ENCODE measurements around the gene TFRC.
"Not testable (repeated sequence)": the region's sequence is repeated elsewhere in the genome, so short reads cannot be mapped to it uniquely, and the experiment has no call there.

TFRC gene

GRCh38 chr3:196008387-196008786, 73.5 kb downstream of the TFRC start:
- no peak for DNase-seq (ENCODE audit: insufficient read length, low spot score)
- no peak for FAIRE-seq
- TF ChIP-seq, protein P1, sequence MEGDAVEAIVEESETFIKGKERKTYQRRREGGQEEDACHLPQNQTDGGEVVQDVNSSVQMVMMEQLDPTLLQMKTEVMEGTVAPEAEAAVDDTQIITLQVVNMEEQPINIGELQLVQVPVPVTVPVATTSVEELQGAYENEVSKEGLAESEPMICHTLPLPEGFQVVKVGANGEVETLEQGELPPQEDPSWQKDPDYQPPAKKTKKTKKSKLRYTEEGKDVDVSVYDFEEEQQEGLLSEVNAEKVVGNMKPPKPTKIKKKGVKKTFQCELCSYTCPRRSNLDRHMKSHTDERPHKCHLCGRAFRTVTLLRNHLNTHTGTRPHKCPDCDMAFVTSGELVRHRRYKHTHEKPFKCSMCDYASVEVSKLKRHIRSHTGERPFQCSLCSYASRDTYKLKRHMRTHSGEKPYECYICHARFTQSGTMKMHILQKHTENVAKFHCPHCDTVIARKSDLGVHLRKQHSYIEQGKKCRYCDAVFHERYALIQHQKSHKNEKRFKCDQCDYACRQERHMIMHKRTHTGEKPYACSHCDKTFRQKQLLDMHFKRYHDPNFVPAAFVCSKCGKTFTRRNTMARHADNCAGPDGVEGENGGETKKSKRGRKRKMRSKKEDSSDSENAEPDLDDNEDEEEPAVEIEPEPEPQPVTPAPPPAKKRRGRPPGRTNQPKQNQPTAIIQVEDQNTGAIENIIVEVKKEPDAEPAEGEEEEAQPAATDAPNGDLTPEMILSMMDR (IDR thresholded peaks at IDR 0.05; ENCODE audit: insufficient read depth, missing control alignments): no peak

DNA sequence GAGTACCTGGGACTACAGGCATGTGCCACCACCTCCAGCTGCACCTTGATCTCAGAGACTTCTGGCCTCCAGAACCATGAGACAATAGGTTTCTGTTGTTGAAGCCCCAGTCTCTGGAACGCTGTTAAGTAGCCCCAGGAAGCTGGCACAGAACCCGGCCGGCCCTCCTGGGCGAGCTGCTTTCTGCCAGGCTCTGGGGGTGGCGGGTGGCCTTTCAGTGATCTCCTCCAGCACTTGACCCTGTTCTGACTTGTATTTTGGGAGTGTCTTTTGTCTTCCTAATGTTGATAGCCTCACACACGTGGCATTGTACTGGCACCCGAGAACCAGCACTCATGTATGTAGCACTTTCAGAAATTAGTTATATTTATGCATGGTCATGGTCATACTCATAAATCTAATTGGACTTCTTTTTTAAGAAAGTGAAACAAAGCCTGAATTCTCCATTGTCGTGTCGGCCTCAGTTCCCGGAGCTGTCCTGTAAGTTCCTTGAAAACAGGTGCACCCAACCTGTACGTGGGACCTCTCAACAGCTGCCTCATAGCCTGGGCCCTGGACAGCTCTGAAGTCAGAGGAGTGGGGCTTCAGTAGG, 74.0 kb downstream of the TFRC start:
- TF ChIP-seq, protein P1 (IDR thresholded peaks at IDR 0.05; ENCODE audit: insufficient read depth, missing control alignments): no peak
- DNase-seq (ENCODE audit: insufficient read length, low spot score) (no peak), FAIRE-seq (no peak)

DNA sequence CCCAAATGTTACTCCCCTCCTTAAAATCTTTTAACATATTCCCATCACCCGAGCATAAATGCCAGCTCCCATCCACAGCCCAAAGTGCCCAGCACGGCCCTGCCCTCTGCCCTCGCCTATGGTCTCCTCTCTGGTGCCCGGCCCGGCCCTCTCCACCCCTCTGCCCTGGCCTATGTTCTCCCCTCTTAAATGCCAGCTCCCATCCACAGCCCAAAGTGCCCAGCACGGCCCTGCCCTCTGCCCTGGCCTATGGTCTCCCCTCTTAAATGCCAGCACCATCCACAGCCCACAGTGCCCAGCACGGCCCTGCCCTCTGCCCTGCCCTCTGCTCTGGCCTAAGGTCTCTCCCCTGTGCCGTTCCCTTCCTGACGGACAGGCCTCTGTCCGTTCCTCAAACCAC, 76.6 kb downstream of the TFRC start:
- FAIRE-seq; DNase-seq (ENCODE audit: insufficient read length, low spot score): not testable (repeated sequence)

DNA sequence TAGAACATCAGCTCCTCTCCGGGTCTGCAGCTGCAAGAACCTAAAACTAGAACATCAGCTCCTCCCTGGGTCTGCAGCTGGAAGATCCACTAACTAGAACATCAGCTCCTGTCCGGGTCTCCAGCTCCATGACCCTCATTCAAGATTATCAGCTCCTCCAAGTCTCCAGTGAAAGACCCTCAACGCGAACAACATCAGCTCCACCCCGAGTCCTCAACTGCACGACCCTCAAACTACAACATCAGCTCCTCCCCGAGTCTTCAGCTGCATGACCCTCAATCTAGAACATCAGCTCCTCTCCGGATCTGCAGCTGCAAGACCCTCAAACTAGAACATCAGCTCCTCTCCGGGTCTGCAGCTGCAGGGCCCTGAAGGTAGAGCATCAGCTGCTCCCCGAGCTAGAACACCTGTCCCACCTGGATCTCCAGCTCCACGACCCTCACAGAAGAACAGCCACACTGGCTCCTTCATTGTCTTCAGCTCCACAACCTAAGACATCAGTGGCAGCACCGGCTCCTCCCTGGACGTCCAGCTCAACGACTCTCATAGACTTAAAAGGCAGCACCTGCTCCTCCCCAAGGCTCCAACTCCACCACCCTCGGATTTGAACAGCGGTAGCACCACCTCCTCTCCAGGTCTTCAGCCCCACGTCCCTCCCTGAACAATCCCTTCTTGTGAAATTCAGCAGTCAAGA, 77.4 kb downstream of the TFRC start:
- not testable (repeated sequence) for FAIRE-seq; DNase-seq (ENCODE audit: insufficient read length, low spot score)

DNA sequence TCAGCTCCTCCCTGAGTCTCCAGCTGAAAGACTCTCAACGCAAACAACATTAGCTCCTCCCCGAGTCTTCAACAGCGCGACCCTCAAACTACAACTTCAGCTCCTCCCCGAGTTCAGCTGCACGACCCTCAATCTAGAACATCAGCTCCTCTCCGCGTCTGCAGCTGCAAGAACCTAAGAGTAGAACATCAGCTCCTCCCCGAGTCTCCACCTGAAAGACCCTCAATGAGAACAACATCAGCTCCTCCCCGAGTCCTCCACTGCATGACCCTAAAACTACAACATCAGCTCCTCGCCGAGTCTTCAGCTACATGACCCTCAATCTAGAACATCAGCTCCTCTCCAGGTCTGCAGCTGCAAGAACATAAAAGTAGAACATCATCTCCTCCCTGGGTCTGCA, 78.3 kb downstream of the TFRC start:
- FAIRE-seq (no peak), DNase-seq (ENCODE audit: insufficient read length, low spot score) (no peak)
- TF ChIP-seq, protein P1 (IDR thresholded peaks at IDR 0.05; ENCODE audit: insufficient read depth, missing control alignments): no peak

DNA sequence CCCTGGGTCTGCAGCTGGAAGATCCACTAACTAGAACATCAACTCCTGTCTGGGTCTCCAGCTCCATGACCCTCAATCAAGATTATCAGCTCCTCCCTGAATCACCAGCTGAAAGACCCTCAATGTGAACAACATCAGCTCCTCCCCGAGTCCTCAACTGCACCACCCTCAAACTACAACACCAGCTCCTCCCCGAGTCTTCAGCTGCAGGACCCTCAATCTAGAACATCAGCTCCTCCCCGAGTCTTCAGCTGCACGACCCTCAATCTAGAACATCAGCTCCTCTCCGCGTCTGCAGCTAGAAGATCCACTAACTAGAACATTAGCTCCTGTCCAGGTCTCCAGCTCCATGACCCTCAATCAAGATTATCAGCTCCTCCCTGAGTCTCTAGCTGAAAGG, 79.2 kb downstream of the TFRC start:
- not testable (repeated sequence) for FAIRE-seq; DNase-seq (ENCODE audit: insufficient read length, low spot score)

- not testable (repeated sequence) for DNase-seq (ENCODE audit: insufficient read length, low spot score); FAIRE-seq
Observed at GRCh38 chr3:196001240-196001639, 80.7 kb downstream of the TFRC start.

DNA sequence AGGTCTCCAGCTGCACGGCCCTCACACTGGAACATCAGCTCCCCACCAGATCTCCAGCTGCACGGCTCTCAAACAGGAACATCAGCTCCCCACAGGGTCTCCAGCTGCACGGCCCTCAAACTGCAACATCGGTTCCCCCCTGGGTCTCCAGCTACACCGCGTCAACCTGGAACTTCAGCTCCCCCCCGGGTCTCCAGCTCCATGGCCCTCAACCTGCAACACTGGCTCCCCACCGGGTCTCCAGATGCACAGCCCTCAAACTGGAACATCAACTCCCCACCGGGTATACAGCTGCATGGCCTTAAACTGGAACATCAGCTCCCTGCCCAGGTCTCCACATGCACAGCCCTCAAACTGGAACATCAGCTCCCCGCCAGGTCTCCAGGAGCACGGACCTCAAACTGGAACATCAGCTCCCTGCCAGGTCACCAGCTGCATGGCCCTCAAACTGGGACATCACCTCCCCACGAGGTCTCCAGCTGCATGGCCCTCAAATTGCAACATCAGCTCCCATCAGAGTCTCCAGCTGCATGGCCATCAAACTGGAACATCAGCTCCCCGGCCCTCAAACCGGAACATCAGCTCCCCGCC, 81.4 kb downstream of the TFRC start:
- not testable (repeated sequence) for DNase-seq (ENCODE audit: insufficient read length, low spot score); FAIRE-seq

DNA sequence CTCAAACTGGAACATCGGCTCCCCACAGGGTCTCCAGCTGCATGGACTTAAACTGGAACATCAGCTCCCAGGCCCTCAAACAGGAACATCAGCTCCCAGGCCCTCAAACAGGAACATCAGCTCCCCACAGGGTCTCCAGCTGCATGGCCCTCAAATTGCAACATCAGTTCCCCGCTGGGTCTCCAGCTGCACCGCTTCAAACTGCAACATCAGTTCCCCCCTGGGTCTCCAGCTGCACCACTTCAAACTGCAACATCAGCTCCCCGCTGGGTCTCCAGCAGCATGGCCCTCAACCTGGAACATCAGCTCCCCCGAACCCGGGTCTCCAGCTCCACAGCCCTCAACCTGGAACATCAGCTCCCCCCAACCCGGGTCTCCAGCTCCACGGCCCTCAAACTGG, 82.0 kb downstream of the TFRC start:
- FAIRE-seq: no peak

More for the DNA sequence above, 82.0 kb downstream of the TFRC start:
- TF ChIP-seq, protein P1 (IDR thresholded peaks at IDR 0.05; ENCODE audit: insufficient read depth, missing control alignments): no peak
- DNase-seq (ENCODE audit: insufficient read length, low spot score): no peak
